Adipose tissue (tissue), 3 donors: ENCODE data around the gene RET. TPM values are rescaled to one million over a fixed set of nuclear protein-coding genes. Genes with fewer than 3 reads are reported as not detected.

Experiments used
- H3K27ac ChIP-seq: one replicate; pipeline ENCODE4 v1.5.1; 2013; ENCODE audit warnings: low read depth, low read length
- WGBS, 3 donors: extraction: QIAGEN DNeasy Blood & Tissue Kit; methylation state at CpG; one replicate each; pipeline ENCODE4 v1.1.7; 2013; 5-methylcytosine and 5-hydroxymethylcytosine counted together
- polyA plus RNA-seq, 3 donors: library from polyadenylated mRNA; stranded (reverse); fragments of 200-250 nt; gene quantifications; one replicate each; pipeline ENCODE4 v1.2.3, GENCODE V29; 2013
- donor health status: healthy with polysubstance abuse.
- donor health status: Bipolar disorder and iron deficiency.
- donor health status: healthy.

RET gene
- polyA plus RNA-seq, 3 donors, result 0.56 to 0.75 (median 0.65) TPM

DNA sequence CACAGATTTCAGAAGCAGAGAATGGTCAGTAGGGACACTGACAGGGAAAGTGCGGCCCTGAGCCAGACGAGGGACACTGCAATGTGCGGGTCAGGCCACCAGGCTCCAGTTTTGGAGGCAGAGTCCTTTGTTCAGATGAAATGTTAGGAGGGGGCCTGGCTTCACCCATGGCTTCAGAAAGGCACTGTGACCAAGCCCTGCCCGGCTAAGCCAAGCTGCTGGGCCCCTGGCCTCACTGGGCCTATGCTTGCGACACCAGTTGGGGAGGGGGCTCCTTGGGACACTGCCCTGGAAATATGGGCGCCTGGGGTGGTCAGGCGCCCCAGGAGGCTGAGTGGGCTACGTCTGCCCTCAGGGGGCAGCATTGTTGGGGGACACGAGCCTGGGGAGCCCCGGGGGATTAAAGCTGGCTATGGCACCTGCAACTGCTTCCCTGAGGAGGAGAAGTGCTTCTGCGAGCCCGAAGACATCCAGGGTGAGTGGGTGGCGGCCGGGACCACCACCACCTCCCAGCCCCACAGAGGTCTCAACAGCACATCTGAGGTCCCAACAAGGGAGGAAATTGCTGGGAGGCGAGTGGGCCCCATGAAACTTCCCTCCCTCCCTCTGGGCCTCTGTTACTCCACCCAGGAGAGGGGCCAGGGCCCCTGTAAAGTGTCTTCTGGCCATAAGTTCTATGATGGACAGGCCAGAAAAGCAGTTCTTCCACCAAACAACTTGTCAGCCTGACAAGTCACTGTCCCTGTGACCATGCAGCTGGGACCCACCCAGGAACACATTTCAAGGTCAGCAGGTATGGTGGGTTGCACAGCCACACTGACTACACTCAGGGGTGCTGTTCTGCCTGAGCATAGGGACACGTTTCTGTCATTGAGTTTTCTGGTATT lies 36.6 kb downstream of the RET start:
- no peak overlapping the region for H3K27ac ChIP-seq
- 82 to 86% (median 84%) methylated on average over 16 of the region's 16 CpGs for WGBS, 3 donors

DNA sequence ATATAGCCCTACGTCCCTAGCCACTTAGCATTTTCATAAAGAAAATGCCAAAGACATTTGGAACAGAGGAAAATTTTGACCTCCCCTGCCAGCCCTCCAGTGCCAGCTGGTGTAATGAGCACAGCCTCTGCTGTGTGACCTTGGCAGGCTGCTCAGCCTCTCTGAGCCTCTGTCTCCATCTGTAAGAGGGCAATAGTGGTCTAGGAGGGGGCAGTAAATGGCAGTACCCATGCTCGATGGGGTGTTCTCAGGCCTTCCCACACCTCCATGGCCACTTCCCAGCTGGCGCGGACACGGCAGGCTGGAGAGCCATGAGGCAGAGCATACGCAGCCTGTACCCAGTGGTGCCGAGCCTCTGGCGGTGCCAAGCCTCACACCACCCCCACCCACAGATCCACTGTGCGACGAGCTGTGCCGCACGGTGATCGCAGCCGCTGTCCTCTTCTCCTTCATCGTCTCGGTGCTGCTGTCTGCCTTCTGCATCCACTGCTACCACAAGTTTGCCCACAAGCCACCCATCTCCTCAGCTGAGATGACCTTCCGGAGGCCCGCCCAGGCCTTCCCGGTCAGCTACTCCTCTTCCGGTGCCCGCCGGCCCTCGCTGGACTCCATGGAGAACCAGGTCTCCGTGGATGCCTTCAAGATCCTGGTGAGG lies 37.3 kb downstream of the RET start:
- no peak overlapping the region for H3K27ac ChIP-seq
- WGBS, 3 donors, result 91 to 93% (median 91%) methylated on average over 24 of the region's 24 CpGs

DNA sequence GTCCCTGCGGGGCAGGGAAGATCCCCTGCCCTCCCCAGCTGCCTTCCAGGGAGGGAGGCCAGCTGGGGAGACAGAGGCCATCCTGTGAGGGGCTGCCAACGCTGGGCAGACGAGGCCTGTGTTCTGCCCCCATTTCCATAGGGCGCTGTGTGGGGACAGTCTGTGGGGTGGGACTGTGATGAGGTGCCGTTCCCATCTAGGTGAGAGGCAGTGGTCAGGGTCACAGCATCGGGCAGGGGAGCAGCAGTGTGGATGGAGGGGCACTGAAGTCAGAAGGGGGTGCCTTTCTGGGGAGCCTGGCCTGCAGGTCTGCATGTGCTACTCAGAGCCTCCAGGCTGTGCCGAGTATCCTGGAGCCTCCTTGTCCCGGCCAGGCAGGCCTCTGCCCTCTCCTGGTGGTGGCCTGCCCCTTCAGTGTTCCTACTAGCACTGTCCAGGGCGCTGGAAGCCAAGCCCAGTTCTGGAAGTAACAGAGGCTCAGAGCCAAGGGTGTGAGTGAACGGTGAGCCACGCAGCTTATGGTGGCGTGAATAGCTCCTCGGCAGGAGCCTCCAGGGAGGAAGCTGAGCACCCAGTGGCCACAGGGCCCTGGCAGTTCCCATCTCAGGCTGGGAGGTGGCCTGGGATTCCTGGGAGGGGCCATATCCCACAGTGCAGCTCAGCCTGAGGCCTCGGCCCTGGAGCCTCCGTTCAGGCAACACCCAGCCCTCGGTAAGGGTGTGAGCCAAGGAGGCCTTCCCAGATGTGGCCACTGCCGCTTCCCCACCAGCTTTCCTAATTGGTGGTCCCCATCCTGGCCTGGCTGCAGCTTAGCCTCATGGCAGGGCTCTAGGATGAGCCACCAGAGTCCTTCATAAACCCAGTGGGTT lies 38.1 kb downstream of the RET start:
- H3K27ac ChIP-seq, result no peak overlapping the region
- 78 to 83% (median 79%) methylated on average over 17 of the region's 17 CpGs for WGBS, 3 donors

GRCh38 chr10:43115881-43116595 lies 39.2 kb downstream of the RET start:
- 85 to 94% (median 90%) methylated on average over 10 of the region's 10 CpGs for WGBS, 3 donors
- no peak overlapping the region for H3K27ac ChIP-seq

DNA sequence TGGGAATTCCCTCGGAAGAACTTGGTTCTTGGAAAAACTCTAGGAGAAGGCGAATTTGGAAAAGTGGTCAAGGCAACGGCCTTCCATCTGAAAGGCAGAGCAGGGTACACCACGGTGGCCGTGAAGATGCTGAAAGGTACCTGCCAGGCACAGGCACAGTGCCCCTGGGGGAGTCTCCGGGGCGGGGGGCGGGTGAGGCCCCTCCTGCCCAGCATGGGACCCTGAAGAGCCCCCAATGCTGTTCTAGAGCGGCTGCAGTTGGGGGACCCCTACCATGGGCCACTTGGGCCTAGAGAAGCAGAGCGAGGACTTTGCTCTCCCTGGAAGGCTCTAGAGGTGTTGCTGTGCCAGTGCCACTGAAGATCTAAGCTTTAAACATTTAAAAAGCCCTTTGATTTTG lies 39.7 kb downstream of the RET start:
- H3K27ac ChIP-seq, result no peak overlapping the region
- WGBS, 3 donors, result 79 to 90% (median 90%) methylated on average over 10 of the region's 10 CpGs

DNA sequence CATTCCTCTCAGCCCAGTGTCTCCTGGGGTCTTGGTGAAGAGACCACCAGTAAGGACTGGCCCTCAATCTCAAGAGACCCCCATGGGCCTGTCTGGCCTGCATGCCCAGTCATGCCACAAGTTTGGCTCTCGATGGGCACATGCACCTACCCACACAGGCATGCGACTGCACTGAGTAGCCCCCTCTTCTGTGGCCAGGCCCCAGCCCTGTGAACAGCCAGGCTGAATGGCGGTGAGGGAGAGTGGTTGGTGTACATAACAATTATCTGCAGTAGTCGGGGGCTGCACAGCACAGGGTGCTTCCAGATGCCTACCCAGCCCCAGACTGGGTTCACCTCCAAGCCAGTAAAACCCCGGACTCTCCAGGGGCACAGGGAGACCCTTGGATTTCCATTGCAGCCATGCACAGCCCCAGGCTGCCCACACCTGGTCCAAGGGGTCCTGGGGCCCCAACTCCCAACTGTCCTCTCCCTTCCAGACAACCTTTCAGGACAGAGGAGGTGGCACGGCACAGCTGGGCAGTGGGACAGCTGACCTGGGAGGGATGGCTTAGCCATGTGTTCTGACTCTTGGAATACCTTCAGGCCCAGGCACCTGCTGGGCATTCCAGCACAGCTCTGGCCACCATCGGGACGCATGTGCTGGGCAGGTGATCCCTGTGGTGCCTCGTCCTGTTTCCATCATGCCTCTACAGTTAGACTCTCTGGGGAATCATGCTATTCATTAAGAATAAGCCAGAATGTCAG lies 40.3 kb downstream of the RET start:
- no peak overlapping the region for H3K27ac ChIP-seq
- WGBS, 3 donors, result 74 to 88% (median 75%) methylated on average over 9 of the region's 9 CpGs

GRCh38 chr10:43117777-43118583 lies 41.1 kb downstream of the RET start:
- no peak overlapping the region for H3K27ac ChIP-seq
- WGBS, 3 donors, result 81 to 90% (median 89%) methylated on average over 18 of the region's 18 CpGs

DNA sequence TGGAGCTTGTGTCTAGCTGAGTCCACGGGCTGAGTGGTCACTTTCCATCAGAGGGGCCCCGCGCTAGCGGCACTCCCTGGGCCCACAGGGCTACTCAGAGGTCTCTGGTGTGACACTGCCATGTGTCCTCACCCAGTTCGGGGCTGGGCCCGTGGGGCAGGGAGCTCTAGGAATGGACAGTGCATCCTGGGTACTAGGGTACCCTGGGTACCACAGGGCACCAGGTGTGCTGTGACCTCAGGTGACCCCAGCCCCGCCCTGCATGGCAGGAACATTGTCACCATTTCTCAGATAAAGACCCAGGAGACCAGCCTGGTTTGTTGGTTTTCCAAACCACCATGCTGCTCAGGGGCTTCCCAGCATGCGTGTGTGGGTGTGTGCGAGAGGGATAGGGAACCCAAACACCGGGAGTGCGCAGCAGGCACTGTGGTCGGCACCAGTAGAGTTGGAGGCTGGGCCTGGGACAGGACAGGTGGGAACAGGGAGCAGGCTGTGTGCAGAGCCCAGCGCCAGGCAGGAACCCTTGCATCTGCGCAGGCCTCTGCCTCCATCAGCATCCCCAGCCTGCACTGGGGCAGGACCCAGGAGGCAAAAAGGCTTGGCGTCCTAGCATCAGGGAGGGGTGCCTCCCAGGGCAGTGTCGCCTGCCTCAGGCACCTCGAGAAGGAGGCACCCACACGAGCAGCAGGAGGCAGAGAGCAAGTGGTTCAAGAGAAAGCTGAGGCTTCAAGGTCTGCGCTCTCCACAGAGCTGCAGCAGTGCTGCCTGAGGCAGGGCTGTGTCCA lies 42.0 kb downstream of the RET start:
- 81 to 87% (median 83%) methylated on average over 19 of the region's 19 CpGs for WGBS, 3 donors
- H3K27ac ChIP-seq, result no peak overlapping the region

- H3K27ac ChIP-seq, result no peak overlapping the region
- WGBS, 3 donors, result 92 to 93% (median 93%) methylated on average over 28 to 31 of the region's 31 CpGs
These were observed 42.7 kb downstream of the RET start for GRCh38 chr10:43119416-43120115.

DNA sequence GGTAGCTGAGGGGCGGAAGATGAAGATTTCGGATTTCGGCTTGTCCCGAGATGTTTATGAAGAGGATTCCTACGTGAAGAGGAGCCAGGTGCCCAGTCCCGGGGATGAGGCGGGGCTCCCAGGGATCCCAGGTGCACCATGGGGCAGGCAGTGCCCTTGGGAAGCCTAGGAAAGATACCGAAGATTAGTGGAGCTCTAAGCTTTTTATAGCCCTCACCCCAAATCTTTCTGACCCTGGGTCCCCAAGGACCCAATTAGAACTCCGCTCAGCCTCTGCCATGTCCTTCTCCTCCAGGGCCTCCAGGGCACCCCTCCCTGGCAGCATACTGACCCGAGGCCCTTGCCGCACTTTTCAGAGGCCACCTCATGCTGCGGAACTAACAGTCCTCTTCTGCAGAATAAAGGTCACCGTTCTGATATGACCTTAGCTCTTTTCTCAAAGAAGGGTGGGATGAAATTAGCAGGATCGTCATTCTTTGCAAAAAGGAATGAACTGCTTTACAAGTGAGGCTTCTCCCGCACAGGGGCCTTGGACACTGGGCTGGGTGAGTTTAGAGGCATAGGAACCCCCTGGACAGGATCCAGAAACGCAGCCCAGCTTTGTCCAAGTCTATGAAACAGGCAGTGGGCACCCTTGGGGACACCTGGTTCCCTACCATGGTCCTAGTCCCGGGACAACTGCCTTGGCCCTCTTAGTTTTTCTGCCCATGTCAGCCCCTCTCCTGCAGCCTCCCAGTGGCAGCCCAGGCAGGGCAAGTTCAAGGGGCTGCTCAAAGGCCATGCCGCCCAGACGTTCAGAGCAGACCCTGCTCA lies 43.5 kb downstream of the RET start:
- 77 to 85% (median 78%) methylated on average over 19 of the region's 19 CpGs for WGBS, 3 donors
- H3K27ac ChIP-seq, result no peak overlapping the region

DNA sequence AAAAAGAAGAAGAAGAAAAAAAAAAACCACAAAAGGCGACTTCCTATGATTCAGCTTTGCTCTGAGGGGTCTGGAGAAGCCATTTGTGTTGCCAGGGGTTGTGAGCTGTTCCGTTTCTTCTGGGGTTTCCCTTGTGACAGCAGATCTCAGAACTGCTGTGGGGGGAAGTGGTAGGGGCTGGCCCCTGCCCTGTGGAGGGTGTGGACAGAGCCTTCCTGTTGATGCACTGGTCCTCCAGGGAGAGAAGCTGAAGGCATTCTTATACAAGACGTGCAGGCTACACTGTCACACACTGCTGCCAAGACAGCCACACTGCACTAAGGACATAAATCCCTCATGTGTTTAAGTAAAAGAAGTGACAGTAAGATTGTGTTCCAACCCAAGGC lies 44.1 kb downstream of the RET start:
- H3K27ac ChIP-seq, result no peak overlapping the region
- WGBS, 3 donors, result 37 to 76% (median 41%) methylated on average over 3 of the region's 3 CpGs

DNA sequence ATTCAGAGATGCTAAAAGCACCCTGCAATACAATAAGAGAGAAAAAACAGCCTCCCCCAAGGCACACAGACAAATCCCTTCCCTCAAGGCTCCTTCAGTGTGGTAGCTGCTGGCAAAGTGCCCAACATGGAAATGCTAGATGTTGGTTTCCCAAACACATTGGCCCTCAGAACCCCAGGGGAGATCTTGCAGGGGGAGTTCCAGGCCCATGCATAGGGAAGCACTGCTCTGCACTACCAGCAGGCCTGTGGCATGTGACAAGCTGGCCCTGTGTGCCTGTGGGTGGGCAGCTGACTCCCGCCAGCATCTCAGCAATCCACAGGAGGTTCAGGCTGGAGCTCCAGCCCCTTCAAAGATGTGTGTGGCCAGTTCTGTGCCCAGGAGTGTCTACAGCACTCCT lies 44.6 kb downstream of the RET start:
- no peak overlapping the region for H3K27ac ChIP-seq
- 55 to 89% (median 63%) methylated on average over 1 of the region's 1 CpG for WGBS, 3 donors

GRCh38 chr10:43122096-43122495 lies 45.2 kb downstream of the RET start:
- WGBS, 3 donors, result 79 to 95% (median 94%) methylated on average over 4 of the region's 4 CpGs
- H3K27ac ChIP-seq, result no peak overlapping the region

DNA sequence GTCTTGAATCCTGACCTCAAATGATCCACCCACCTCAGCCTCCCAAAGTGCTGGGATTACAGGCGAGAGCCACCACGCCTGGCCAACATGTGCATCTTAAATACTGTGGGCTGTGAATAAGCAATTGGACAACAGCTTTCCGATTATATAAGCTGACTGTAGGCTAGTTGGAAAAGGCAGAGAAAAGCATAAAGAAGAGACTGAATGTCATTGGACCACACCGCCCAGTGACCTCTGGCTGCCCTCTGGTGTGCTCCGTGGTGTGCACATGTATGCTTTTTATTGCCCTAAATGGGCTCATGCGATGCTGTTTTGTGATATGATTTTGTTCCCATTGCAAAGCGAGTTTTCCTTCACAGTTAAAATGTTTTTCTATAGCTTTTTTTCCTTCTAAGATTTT lies 46.0 kb downstream of the RET start:
- 82 to 95% (median 93%) methylated on average over 7 of the region's 7 CpGs for WGBS, 3 donors
- no peak overlapping the region for H3K27ac ChIP-seq
